ENCODE results near the gene LSM6. TPM values are rescaled to one million over a fixed set of nuclear protein-coding genes. Genes with fewer than 3 reads are reported as not detected.

The LSM6 gene
- polyA plus RNA-seq, 2 of the 4 experiments (the other 2 are of a cell fraction): 25.3 to 57.8 TPM

DNA sequence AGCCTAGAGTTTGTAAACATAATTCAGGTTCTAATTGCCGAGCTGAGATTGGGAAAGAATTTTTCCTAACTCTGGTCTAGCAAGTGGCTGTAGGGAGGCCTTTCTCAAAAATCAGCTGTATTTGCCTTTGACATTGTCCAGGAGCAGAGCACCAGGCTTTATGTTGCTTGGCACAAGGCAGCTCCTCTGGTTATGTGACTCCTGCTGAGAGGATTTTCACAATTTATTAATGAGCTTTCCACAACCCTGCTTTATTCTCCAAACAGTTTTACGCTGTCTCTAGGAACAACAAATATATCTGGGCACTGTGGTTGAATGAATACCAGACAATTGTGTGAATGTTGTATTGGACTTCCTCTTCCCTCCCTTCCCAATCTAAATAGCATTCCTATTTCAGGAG is 14.9 kb downstream of the LSM6 start:
- no peak for TF ChIP-seq JUNB (IDR thresholded peaks at IDR 0.05)
- no peak for TF ChIP-seq NFE2L2 (conservative IDR thresholded peaks at IDR 0.05; ENCODE audit: low read length)
- TF ChIP-seq, protein P1, sequence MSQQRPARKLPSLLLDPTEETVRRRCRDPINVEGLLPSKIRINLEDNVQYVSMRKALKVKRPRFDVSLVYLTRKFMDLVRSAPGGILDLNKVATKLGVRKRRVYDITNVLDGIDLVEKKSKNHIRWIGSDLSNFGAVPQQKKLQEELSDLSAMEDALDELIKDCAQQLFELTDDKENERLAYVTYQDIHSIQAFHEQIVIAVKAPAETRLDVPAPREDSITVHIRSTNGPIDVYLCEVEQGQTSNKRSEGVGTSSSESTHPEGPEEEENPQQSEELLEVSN (IDR thresholded peaks at IDR 0.05; ENCODE audit: borderline replicate concordance, low read depth): no peak
- TF ChIP-seq, protein P2, sequence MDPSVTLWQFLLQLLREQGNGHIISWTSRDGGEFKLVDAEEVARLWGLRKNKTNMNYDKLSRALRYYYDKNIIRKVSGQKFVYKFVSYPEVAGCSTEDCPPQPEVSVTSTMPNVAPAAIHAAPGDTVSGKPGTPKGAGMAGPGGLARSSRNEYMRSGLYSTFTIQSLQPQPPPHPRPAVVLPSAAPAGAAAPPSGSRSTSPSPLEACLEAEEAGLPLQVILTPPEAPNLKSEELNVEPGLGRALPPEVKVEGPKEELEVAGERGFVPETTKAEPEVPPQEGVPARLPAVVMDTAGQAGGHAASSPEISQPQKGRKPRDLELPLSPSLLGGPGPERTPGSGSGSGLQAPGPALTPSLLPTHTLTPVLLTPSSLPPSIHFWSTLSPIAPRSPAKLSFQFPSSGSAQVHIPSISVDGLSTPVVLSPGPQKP (IDR thresholded peaks at IDR 0.05; ENCODE audit: low read depth, low read length): no peak
- no peak for TF ChIP-seq CBX2 (IDR thresholded peaks at IDR 0.05; ENCODE audit: borderline replicate concordance, low read depth)
- TF ChIP-seq FOXS1 (CRISPR knock-in tag; IDR thresholded peaks at IDR 0.05): no peak
- no peak for TF ChIP-seq CHD4 (IDR thresholded peaks at IDR 0.05; ENCODE audit: borderline replicate concordance)
- TF ChIP-seq, protein P3, sequence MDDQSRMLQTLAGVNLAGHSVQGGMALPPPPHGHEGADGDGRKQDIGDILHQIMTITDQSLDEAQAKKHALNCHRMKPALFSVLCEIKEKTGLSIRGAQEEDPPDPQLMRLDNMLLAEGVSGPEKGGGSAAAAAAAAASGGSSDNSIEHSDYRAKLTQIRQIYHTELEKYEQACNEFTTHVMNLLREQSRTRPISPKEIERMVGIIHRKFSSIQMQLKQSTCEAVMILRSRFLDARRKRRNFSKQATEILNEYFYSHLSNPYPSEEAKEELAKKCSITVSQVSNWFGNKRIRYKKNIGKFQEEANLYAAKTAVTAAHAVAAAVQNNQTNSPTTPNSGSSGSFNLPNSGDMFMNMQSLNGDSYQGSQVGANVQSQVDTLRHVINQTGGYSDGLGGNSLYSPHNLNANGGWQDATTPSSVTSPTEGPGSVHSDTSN (IDR thresholded peaks at IDR 0.05): no peak
- TF ChIP-seq ZNF302 (CRISPR knock-in tag; IDR thresholded peaks at IDR 0.05): no peak
- no peak for TF ChIP-seq PHF8 (IDR thresholded peaks at IDR 0.05; ENCODE audit: borderline replicate concordance, low read depth)
- DNase-seq (ENCODE audit: low read depth in 1 of 2, low spot score in 1 of 2): no peak
- H3K4me3 ChIP-seq: no peak overlapping the region
- ChIA-PET CTCF (no interaction called here), POLR2A (no interaction called here)
- no peak overlapping the region for H3K27ac ChIP-seq
- 83% methylated on average over 2 of the region's 2 CpGs for WGBS (ENCODE audit: missing lambda C conversion rate)
- no peak for ATAC-seq
- H3K9me3 ChIP-seq: no peaks in the 10 kb centered on the region
- H3K4me1 ChIP-seq: peaks cover 5% of the 10 kb centered on the region; the same call in 1 of the 3 replicates
- FAIRE-seq: no peak
- no peak overlapping the region for H3K4me2 ChIP-seq

DNA sequence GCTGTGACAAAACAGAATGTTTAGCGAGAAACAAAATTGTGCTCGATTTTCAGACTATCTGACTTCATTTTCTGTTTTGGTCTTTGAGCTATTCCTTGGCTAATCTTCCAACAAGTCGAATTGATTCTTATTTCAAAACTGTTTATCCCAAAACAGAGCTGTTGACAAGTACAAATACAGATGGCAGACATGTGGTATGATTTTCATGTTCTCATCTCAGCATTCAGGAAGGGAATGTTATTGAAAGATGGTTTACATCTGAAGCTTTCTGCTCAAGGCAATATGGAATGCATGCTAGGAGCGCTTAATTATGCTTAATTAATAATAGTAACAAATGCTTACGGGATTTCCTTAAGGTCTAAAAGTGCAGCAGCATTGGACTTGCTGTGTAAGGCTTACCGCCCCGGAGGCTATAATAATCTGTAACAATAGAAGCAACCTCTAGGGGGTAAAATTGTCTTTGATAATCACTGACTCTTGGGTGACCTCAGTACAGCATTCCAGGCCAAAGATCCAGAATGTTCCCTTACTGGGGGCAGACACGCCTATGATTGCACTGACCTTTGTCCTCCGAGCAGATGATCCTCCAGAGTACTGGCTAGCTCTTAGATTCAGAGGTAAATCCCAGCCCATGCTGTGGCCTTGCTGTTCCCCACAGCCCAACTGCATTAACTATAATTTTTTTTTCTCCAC is 16.4 kb downstream of the LSM6 start:
- Histone ChIP-seq H3K4me1 (peaks cover 5% of the 10 kb centered on the region; the same call in 1 of the 3 replicates), H3K4me2 (no peak overlapping the region), H3K4me3 (no peak overlapping the region), H3K9me3 (no peaks in the 10 kb centered on the region), H3K27ac (no peak overlapping the region)
- CTCF ChIA-PET: no interaction called here
- ATAC-seq: peak; percentile 54 to 74; a peak in 4 of 6 replicates
- 78% methylated on average over 9 of the region's 9 CpGs for WGBS (ENCODE audit: missing lambda C conversion rate)
- POLR2A ChIA-PET: no interaction called here
- TF ChIP-seq MAFK (IDR thresholded peaks at IDR 0.05; ENCODE audit: partially characterized antibody) (no peak), BHLHE40 (IDR thresholded peaks at IDR 0.05; ENCODE audit: low read depth, low read length) (no peak), CHD2 (IDR thresholded peaks at IDR 0.05; ENCODE audit: low read length, partially characterized antibody) (no peak), GATA3 (IDR thresholded peaks at IDR 0.05; ENCODE audit: borderline replicate concordance) (no peak), ZNF302 (CRISPR knock-in tag; IDR thresholded peaks at IDR 0.05) (no peak), HEYL (CRISPR knock-in tag; IDR thresholded peaks at IDR 0.05) (no peak)
- no peak for FAIRE-seq
- peak; percentile 4 to 5 for DNase-seq (ENCODE audit: low read depth in 1 of 2, low spot score in 1 of 2)

DNA sequence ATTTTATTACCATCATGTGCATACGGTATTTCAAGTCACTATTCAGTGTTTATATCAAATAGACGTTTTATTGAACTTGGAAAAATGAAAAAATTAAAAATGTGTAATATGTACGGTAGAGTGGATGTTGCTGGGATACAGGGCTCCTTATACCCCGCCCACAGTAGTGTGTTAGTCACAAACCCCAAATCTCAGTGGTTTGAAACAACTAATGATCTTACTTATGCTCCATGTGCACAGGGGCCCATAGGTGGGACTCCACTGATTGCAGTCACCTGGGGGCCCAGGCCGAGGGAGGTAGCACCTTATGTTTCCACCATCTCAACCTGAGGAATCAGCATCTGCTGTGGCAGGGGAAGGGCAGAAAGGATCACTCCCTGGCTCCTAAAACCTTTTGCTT is 18.1 kb downstream of the LSM6 start:
- no peaks in the 10 kb centered on the region for H3K9me3 ChIP-seq
- DNase-seq (ENCODE audit: low read depth in 1 of 2, low spot score in 1 of 2) (no peak), FAIRE-seq (no peak), ATAC-seq (no peak)
- ChIA-PET CTCF (no interaction called here), POLR2A (no interaction called here)
- no peak overlapping the region for H3K4me3 ChIP-seq
- TF ChIP-seq RAD21 (conservative IDR thresholded peaks at IDR 0.05 in 1 of 2, IDR thresholded peaks at IDR 0.05 in 1 of 2): no peak
- no peak for TF ChIP-seq ZC3H11A (IDR thresholded peaks at IDR 0.05)
- TF ChIP-seq, protein P4, sequence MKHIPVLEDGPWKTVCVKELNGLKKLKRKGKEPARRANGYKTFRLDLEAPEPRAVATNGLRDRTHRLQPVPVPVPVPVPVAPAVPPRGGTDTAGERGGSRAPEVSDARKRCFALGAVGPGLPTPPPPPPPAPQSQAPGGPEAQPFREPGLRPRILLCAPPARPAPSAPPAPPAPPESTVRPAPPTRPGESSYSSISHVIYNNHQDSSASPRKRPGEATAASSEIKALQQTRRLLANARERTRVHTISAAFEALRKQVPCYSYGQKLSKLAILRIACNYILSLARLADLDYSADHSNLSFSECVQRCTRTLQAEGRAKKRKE (CRISPR knock-in tag; IDR thresholded peaks at IDR 0.05; ENCODE audit: low read depth): no peak
- TF ChIP-seq, protein P3 (IDR thresholded peaks at IDR 0.05): no peak
- TF ChIP-seq RNF2 (IDR thresholded peaks at IDR 0.05; ENCODE audit: borderline replicate concordance, low read depth): no peak
- TF ChIP-seq HDAC2 (IDR thresholded peaks at IDR 0.05): no peak
- TF ChIP-seq EP300 (IDR thresholded peaks at IDR 0.05): no peak
- TF ChIP-seq HOXB13 (CRISPR knock-in tag; IDR thresholded peaks at IDR 0.05; ENCODE audit: low read depth): no peak
- TF ChIP-seq HEYL (CRISPR knock-in tag; IDR thresholded peaks at IDR 0.05): no peak
- no peak for TF ChIP-seq NR3C1 (IDR thresholded peaks at IDR 0.05)
- TF ChIP-seq MAFK (IDR thresholded peaks at IDR 0.05; ENCODE audit: partially characterized antibody): no peak
- TF ChIP-seq NPAS2 (CRISPR knock-in tag; IDR thresholded peaks at IDR 0.05; ENCODE audit: borderline replicate concordance): no peak
- TF ChIP-seq GATA3 (IDR thresholded peaks at IDR 0.05; ENCODE audit: borderline replicate concordance): no peak
- no peak for TF ChIP-seq FOSL2 (IDR thresholded peaks at IDR 0.05)
- TF ChIP-seq FOSL2 (CRISPR knock-in tag; IDR thresholded peaks at IDR 0.05): no peak
- no peak overlapping the region for H3K27ac ChIP-seq
- WGBS (ENCODE audit: missing lambda C conversion rate): 89% methylated on average over 5 of the region's 5 CpGs
- H3K4me2 ChIP-seq: no peak overlapping the region
- H3K4me1 ChIP-seq: peaks cover 5% of the 10 kb centered on the region; the same call in 1 of the 3 replicates

Data from A549 (cell line).